ENCODE data around the gene SPINK6.
A peak's percentile ranks its signal among the peaks of the same experiment; 100 is the strongest.

The SPINK6 gene

DNA sequence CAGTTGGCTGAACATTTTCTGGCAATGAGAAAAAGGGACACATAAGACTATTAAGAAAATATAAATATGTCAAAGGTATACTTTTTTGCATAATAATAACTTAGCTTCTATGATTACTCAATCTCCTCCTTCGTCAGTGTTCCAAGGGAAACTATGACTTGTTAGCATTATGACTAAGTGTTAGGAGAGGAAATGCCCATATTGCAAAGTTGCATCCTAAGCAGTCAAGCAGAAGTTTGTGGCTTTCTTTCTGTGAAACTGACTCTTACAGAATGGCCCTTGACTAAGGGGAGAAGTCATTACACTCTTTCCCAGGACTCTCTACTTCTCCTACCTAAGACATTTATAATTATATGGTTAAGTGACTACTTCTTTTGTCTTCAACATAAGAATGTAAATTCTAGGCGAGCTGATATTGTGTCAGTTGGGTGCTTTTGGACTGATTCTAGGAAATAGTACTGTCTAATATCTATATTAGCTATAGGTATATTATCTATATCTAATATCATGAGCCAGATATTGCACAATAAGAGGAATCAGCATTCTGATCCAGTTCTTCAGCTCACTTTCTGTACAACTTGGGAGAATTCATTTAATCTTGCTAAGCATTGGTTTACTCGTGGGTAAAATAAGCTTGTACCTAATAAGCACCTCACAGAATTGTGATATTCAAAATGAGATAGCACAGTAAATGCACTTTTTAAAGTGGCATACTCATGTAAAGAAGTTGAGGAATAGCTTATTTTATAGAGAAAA, 16.4 kb upstream of the SPINK6 start:
- Histone ChIP-seq H3K27ac (no peak overlapping the region), H3K27me3 (no peaks in the 10 kb centered on the region), H3K36me3 (no peaks in the 10 kb centered on the region), H3K9me3 (no peaks in the 10 kb centered on the region), H3K4me1 (no peaks in the 10 kb centered on the region), H3K4me3 (no peak overlapping the region)
- DNase-seq: no peak
- intact Hi-C loops (cut with DNase I; ENCODE audit: low total_unique reads): no loop called here
- TF ChIP-seq, protein P1, sequence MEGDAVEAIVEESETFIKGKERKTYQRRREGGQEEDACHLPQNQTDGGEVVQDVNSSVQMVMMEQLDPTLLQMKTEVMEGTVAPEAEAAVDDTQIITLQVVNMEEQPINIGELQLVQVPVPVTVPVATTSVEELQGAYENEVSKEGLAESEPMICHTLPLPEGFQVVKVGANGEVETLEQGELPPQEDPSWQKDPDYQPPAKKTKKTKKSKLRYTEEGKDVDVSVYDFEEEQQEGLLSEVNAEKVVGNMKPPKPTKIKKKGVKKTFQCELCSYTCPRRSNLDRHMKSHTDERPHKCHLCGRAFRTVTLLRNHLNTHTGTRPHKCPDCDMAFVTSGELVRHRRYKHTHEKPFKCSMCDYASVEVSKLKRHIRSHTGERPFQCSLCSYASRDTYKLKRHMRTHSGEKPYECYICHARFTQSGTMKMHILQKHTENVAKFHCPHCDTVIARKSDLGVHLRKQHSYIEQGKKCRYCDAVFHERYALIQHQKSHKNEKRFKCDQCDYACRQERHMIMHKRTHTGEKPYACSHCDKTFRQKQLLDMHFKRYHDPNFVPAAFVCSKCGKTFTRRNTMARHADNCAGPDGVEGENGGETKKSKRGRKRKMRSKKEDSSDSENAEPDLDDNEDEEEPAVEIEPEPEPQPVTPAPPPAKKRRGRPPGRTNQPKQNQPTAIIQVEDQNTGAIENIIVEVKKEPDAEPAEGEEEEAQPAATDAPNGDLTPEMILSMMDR (IDR thresholded peaks at IDR 0.05): no peak

DNA sequence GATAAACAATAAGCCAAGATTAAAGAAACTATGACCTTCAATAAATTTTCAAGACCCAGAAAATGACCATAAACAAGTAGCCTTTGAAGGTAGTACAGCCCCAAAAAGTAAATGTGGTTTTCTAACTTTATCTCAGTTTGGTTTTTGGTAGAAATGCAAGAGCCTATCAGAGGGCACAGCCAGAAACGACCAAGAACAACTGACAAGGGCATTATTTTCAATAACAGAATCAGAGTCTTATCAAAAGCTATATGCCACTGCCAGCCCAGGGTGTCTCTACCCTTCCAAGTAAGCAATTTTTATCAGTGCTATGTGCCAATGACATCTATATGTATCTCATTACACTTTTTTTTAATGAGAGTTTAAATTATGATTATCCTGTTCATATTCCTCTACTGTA, 11.8 kb upstream of the SPINK6 start:
- Histone ChIP-seq H3K4me1 (no peaks in the 10 kb centered on the region), H3K27me3 (no peaks in the 10 kb centered on the region), H3K27ac (no peak overlapping the region), H3K36me3 (no peaks in the 10 kb centered on the region), H3K4me3 (no peak overlapping the region), H3K9me3 (no peaks in the 10 kb centered on the region)
- no peak for DNase-seq
- intact Hi-C loops (cut with DNase I; ENCODE audit: low total_unique reads): no loop called here
- TF ChIP-seq, protein P1 (IDR thresholded peaks at IDR 0.05): no peak

DNA sequence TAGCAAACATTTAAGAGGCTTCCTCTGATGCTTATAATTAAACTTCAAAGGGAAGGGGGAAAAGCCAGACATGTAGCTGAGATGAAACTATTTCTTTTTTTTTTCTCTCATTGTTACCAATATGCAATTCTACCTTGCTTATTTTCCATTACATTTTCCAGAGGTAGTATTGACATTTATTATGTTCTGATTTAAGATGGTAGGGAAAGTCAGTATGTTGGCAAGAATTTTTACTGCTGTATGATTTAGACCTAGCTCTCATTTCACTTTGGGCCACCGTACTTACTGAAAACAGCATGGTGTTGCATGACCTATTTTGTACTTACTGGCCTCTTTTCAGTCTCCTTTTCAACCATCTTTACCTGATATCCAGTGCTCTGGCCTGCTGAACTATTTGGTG, 9.6 kb upstream of the SPINK6 start:
- Histone ChIP-seq H3K4me1 (no peaks in the 10 kb centered on the region), H3K27me3 (no peaks in the 10 kb centered on the region), H3K27ac (no peak overlapping the region), H3K4me3 (no peak overlapping the region), H3K9me3 (no peaks in the 10 kb centered on the region), H3K36me3 (no peaks in the 10 kb centered on the region)
- TF ChIP-seq, protein P1 (IDR thresholded peaks at IDR 0.05): no peak
- no peak for DNase-seq
- intact Hi-C loops (cut with DNase I; ENCODE audit: low total_unique reads): no loop called here

DNA sequence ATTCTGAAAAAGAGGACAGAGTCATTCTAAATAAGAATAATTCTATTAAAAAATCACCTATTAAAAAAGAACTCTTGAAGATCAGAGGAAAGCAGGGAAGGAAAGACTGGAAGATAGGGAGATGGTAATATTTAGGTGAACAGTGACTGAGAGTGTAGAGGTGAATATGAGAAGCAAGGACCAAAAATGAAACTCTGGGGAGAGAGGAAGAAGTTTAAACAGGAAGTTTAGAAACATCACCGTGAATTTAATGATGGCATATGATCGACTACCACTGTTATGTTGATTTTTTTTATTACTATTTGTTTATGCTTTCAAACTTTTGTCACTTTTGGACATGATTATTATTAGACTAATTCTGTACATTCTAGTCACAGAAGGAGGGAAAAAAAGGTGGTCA, 1.7 kb upstream of the SPINK6 start:
- intact Hi-C loops (cut with DNase I; ENCODE audit: low total_unique reads): no loop called here
- TF ChIP-seq, protein P1 (IDR thresholded peaks at IDR 0.05): no peak
- DNase-seq: no peak
- H3K27ac ChIP-seq: no peak overlapping the region
- H3K9me3 ChIP-seq: no peaks in the 10 kb centered on the region
- H3K4me3 ChIP-seq: no peak overlapping the region
- H3K27me3 ChIP-seq: no peaks in the 10 kb centered on the region
- H3K36me3 ChIP-seq: no peaks in the 10 kb centered on the region
- no peaks in the 10 kb centered on the region for H3K4me1 ChIP-seq

DNA sequence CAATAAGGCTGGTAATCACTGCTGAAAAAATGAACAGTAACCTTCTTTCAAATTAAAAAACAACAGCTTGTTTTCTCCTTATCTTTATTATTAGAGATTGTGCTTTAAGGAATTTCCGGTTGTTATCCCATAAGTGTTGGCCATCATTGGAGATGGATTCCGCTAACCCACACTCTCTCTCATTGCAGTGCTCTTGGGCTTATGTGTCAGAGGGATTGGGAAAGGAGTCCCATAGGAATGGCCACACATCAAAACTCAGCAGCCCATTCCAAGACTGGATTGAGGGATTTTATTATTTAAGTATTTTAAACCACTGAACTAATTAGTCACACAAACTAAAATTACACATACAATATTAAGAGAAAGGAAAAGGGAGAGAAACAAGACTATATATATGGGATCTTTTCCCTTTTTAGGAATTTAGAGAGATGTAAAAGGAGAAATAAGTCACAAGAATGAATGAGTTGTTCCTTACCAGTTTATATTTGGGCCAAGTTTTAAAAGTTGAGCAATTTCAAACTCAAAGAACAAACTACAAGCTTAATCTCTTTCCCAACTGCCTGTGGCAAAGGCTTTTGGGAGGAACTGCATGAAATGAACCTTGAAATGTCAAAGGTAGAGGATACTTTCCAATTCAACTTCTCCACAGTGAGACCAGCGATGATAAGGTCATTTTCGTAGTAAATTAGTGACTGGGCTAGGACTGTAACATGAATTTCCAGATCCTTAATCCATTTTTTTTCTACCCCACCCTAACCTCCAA, 2.4 kb downstream of the SPINK6 start:
- H3K4me1 ChIP-seq: no peaks in the 10 kb centered on the region
- no peak overlapping the region for H3K4me3 ChIP-seq
- intact Hi-C loops (cut with DNase I; ENCODE audit: low total_unique reads): no loop called here
- no peaks in the 10 kb centered on the region for H3K27me3 ChIP-seq
- H3K36me3 ChIP-seq: no peaks in the 10 kb centered on the region
- no peak overlapping the region for H3K27ac ChIP-seq
- TF ChIP-seq, protein P1 (IDR thresholded peaks at IDR 0.05): no peak
- DNase-seq: peak in 1 of 2 donors; percentile 25
- H3K9me3 ChIP-seq: no peaks in the 10 kb centered on the region

Data from tibial artery (tissue), 4 donors.